Ovary (tissue), 9 donors: ENCODE data around the gene CCDC28A. TPM values are rescaled to one million over a fixed set of nuclear protein-coding genes. Genes with fewer than 3 reads are reported as not detected.

Source experiments
- DNase-seq, 5 donors: peaks; one replicate each; pipeline ENCODE4 v3.0.0-alpha.2; 2019 to 2020
- H3K27ac ChIP-seq, 2 donors: fragments of 200-600 bp; one replicate each; pipeline versions ENCODE4 v1.5.1 to v1.8.0; 2019 to 2022
- H3K27me3 ChIP-seq: fragments of 200-600 bp; one replicate; pipeline ENCODE4 v1.8.0; 2022
- H3K36me3 ChIP-seq: fragments of 200-600 bp; sonication (generic); one replicate; pipeline ENCODE4 v1.5.1; 2019
- H3K4me1 ChIP-seq: one replicate; pipeline ENCODE4 v1.8.1; 2013; ENCODE audit warnings: mild to moderate bottlenecking, moderate library complexity; ENCODE audit not compliant: insufficient read depth
- H3K4me3 ChIP-seq: fragments of 200-600 bp; sonication (generic); one replicate; pipeline ENCODE4 v1.5.1; 2017
- H3K9me3 ChIP-seq, 2 donors: fragments of 200-600 bp in 1 of 2; sonication (generic) in 1 of 2; one replicate each; pipeline versions ENCODE4 v1.5.1 to v1.8.1; 2013 to 2019; ENCODE audit warnings: mild to moderate bottlenecking in 1 of 2, moderate library complexity in 1 of 2
- EP300 ChIP-seq: sonication (generic); formaldehyde crosslinking; IDR thresholded peaks from one replicate; pipeline ENCODE4 v1.6.1; 2017; ENCODE audit warnings: antibody characterized with exemption
- POLR2A ChIP-seq: fragments of 450-650 bp; IDR thresholded peaks from one replicate; pipeline ENCODE4 v1.6.1; 2017; ENCODE audit warnings: antibody characterized with exemption, mild to moderate bottlenecking, moderate library complexity
- WGBS, 3 donors: extraction: QIAGEN DNeasy Blood & Tissue Kit in 1 of 3; methylation state at CpG; one replicate each; pipeline versions ENCODE4 v1.1.5 to v1.1.7; 2013 to 2017; 5-methylcytosine and 5-hydroxymethylcytosine counted together
- intact Hi-C, 4 donors: fragments of 100-400 bp; cut with DNase I; formaldehyde crosslinking; loops; one replicate each; pipeline versions ENCODE4 v1.11.0 to v1.15.1; 2022 to 2023
- polyA plus RNA-seq, 2 donors: library from polyadenylated mRNA; stranded (reverse); fragments of 200-250 nt in 1 of 2; fragments of 350-450 nt in 1 of 2; fragmentation: Illumina TruSeq in 1 of 2; extraction: RNeasy Lipid Tissue Mini Kit (QIAGEN cat#74804) in 1 of 2; gene quantifications; one replicate each; pipeline ENCODE4 v1.2.3, GENCODE V29; 2013 to 2014
- total RNA-seq, 7 donors: library from RNA; depleted of rRNA in 2 of 7; stranded (reverse); fragments of >200 nt in 2 of 7; fragmentation: NEBNext Ultra II Directional in 3 of 7; extraction: Animal tissue kit (Norgen Biotek cat#: 25700) in 3 of 7; gene quantifications; one replicate each; pipeline versions ENCODE4 v1.1.0 to v1.2.4, GENCODE V29; 2016 to 2023
- TF ChIP-seq, protein P1 (sequence below), 3 donors: fragments of 450-650 bp in 2 of 3; fragments of 200-600 bp in 1 of 3; IDR thresholded peaks; one replicate each; pipeline versions ENCODE4 v1.5.1 to v1.8.0; 2016 to 2022; ENCODE audit warnings: antibody characterized with exemption in 3 of 3, mild to moderate bottlenecking in 1 of 3
- donor health status: DM: no; HTN: no; CAD: no; lungs with moderate emphysema.
- donor health status: DM: no; HTN: no; CAD: no.
- donor health status: Bipolar disorder and iron deficiency.
- donor health status: DM: yes; HTN: yes; CAD: no.
- donor health status: DM: no; HTN: no; CAD: no.
- donor health status: DM: yes; HTN: yes; CAD: no.

Gene CCDC28A
- total and polyA plus RNA-seq, 9 donors: 6.4 to 26.8 (median 14.0) TPM

DNA sequence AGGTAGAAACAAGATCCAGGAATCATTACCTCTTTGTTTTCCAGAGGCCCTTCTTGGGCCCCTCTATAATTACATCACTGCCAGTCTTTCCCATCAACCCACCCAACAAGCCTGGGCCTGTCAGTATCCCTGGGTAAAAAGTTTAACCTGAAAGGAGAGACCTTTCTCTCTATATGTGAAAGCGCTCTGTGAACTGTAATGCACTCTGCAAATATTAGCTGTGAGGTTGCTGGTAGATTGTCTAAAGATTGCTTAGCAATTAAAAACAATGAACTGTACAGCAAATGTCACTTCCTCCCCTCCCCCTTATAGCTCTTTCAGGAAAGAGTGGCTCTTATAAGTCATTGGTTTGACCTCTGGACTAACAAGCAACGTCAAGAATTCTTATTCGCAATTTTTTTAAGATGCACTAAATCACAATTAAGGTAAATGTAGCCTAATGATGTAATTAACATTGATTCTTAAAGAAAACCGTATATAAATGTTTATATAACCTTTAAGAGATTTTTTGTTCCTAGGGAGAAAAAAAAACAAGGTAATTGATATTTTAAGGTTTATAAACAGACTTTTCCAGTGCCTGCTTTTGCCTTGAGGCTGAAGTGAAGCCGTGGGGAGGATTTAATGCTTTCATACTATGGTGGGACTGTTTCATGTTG lies 40.7 kb downstream of the CCDC28A start:
- intact Hi-C loops: loop anchor here (10.0 kb wide), 2 partner anchors 170 to 550 kb away; partner anchors contain the start of gene REPS1 (in 1 of the 4)
- H3K36me3 ChIP-seq: no peaks in the 10 kb centered on the region
- DNase-seq: no peak
- H3K4me3 ChIP-seq: no peak overlapping the region
- H3K4me1 ChIP-seq: no peaks in the 10 kb centered on the region
- no peaks in the 10 kb centered on the region for H3K27me3 ChIP-seq
- H3K9me3 ChIP-seq: no peaks in the 10 kb centered on the region
- TF ChIP-seq, protein P1, sequence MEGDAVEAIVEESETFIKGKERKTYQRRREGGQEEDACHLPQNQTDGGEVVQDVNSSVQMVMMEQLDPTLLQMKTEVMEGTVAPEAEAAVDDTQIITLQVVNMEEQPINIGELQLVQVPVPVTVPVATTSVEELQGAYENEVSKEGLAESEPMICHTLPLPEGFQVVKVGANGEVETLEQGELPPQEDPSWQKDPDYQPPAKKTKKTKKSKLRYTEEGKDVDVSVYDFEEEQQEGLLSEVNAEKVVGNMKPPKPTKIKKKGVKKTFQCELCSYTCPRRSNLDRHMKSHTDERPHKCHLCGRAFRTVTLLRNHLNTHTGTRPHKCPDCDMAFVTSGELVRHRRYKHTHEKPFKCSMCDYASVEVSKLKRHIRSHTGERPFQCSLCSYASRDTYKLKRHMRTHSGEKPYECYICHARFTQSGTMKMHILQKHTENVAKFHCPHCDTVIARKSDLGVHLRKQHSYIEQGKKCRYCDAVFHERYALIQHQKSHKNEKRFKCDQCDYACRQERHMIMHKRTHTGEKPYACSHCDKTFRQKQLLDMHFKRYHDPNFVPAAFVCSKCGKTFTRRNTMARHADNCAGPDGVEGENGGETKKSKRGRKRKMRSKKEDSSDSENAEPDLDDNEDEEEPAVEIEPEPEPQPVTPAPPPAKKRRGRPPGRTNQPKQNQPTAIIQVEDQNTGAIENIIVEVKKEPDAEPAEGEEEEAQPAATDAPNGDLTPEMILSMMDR (IDR thresholded peaks at IDR 0.05): no peak
- TF ChIP-seq POLR2A (no peak), EP300 (no peak)
- H3K27ac ChIP-seq: no peak overlapping the region
- 58 to 63% (median 60%) methylated on average over 5 of the region's 5 CpGs for WGBS, 3 donors

- DNase-seq: no peak
- TF ChIP-seq, protein P1 (IDR thresholded peaks at IDR 0.05): no peak
- no peak for TF ChIP-seq POLR2A
- TF ChIP-seq EP300: no peak
- Histone ChIP-seq H3K4me1 (no peaks in the 10 kb centered on the region), H3K27me3 (no peaks in the 10 kb centered on the region), H3K27ac (no peak overlapping the region), H3K4me3 (no peak overlapping the region), H3K36me3 (no peaks in the 10 kb centered on the region), H3K9me3 (no peaks in the 10 kb centered on the region)
- intact Hi-C loops: loop anchor here (5.0 to 10.0 kb wide), 3 partner anchors 170 to 550 kb away; partner anchors contain the start of gene REPS1 (in 3 of the 4)
- WGBS, 3 donors: 79 to 88% (median 82%) methylated on average over 6 of the region's 6 CpGs
Observed at GRCh38 chr6:138815221-138815620, 41.7 kb downstream of the CCDC28A start.

GRCh38 chr6:138815797-138816528 lies 42.4 kb downstream of the CCDC28A start:
- intact Hi-C loops: loop anchor here (5.0 to 10.0 kb wide), 3 partner anchors 169 to 549 kb away; partner anchors contain the start of gene REPS1 (in 3 of the 4)
- no peak overlapping the region for H3K27ac ChIP-seq

DNA sequence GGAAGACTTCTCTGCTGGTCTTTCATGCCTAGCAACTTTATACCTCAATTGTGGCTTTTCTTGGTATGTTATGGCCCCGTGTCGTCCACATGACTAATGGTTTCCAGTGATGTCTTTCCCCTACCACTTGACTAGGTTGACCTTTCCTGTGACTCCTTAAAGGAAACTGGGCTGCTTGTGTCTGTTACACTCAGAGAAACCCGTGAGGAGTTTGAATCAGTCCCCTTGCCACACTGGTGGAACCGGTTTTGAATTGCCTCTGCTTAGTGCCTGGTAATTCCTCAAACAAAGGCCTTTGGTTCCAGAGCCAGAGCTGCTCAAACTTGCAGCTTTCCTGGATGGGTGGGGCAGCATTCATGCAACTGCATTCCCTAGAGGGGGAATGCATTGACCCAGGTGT lies 44.2 kb downstream of the CCDC28A start:
- no peak for DNase-seq
- Histone ChIP-seq H3K9me3 (no peaks in the 10 kb centered on the region), H3K27me3 (no peaks in the 10 kb centered on the region), H3K36me3 (no peaks in the 10 kb centered on the region), H3K4me1 (no peaks in the 10 kb centered on the region), H3K27ac (no peak overlapping the region), H3K4me3 (no peak overlapping the region)
- 75 to 84% (median 84%) methylated on average over 4 of the region's 4 CpGs for WGBS, 3 donors
- TF ChIP-seq, protein P1 (IDR thresholded peaks at IDR 0.05): no peak
- no peak for TF ChIP-seq EP300
- no peak for TF ChIP-seq POLR2A
- intact Hi-C loops: loop anchor here (5.0 to 10.0 kb wide), 3 partner anchors 167 to 547 kb away; partner anchors contain the start of gene REPS1 (in 3 of the 4)

More at GRCh38 chr6:138815797-138816528, 42.4 kb downstream of the CCDC28A start:
- H3K4me1 ChIP-seq: no peaks in the 10 kb centered on the region
- H3K36me3 ChIP-seq: no peaks in the 10 kb centered on the region
- no peaks in the 10 kb centered on the region for H3K9me3 ChIP-seq
- H3K27me3 ChIP-seq: no peaks in the 10 kb centered on the region
- DNase-seq: no peak
- no peak for TF ChIP-seq POLR2A
- TF ChIP-seq, protein P1 (IDR thresholded peaks at IDR 0.05): peak; percentile 30 to 71 (median 70)
- no peak for TF ChIP-seq EP300
- 31 to 38% (median 34%) methylated on average over 4 of the region's 4 CpGs for WGBS, 3 donors
- no peak overlapping the region for H3K4me3 ChIP-seq
